HepG2 (cell line): ENCODE measurements around the gene P3H2. TPM values are rescaled to one million over a fixed set of nuclear protein-coding genes. Genes with fewer than 3 reads are reported as not detected.

ENCODE experiments used
- ATAC-seq: fragments of 200-7000 bp; cut with Tn5 transposase; 3 replicates; pipeline ENCODE4 v1.9.1; 2020; ENCODE audit warnings: mild to moderate bottlenecking, moderate library complexity
- BruUV-seq: library from RNA; stranded (reverse); fragments of 400-500 nt; replicated peaks from 2 replicates; lab custom pipeline; 2021; lab: Mats Ljungman, UMichigan
- CTCF ChIA-PET: fragments of 300-600 bp; formaldehyde crosslinking; extraction: SDS; loops from one replicate; lab custom pipeline; 2021; ENCODE audit warnings: low total read pairs, inconsistent platforms, low intra/inter-chr PET ratio; lab: Yijun Ruan, JAX
- POLR2A ChIA-PET: fragments of 350-600 bp; sonication (Branson Sonifier 250); formaldehyde crosslinking; loops from one replicate; lab custom pipeline; 2020; ENCODE audit warnings: antibody characterized with exemption, inconsistent platforms; lab: Yijun Ruan, JAX
- DNase-seq: peaks from one replicate; pipeline ENCODE4 v3.0.0-alpha.2; 2015; ENCODE audit warnings: low spot score
- FAIRE-seq: peaks from 3 replicates; lab custom pipeline; 2011; peaks lifted over from hg19 to GRCh38; lab: Jason Lieb, UNC
- H2AFZ ChIP-seq: one replicate; pipeline ENCODE4 v1.6.1; 2011; ENCODE audit warnings: low read length, inconsistent platforms
- H3K27ac ChIP-seq: fragments of 300-600 bp; 3 replicates; pipeline ENCODE4 v1.8.0; 2011; ENCODE audit warnings: mixed run types, mild to moderate bottlenecking, mixed read lengths, low read length, inconsistent platforms; ENCODE audit not compliant: insufficient read depth; ENCODE audit errors: extremely low read length
- H3K27me3 ChIP-seq, 2 experiments: fragments of 200-600 bp in 1 of 2; 2 replicates in 1 of 2; 3 replicates in 1 of 2; pipeline versions ENCODE4 v1.6.0 to v1.8.0; 2011; ENCODE audit warnings: low read length in 2 of 2, mild to moderate bottlenecking in 2 of 2, moderate library complexity in 2 of 2, inconsistent platforms in 1 of 2; ENCODE audit not compliant: insufficient read depth in 2 of 2, control insufficient read depth in 1 of 2
- H3K36me3 ChIP-seq, 2 experiments: fragments of 200-600 bp in 1 of 2; replicated peaks in 1 of 2; 2 replicates in 1 of 2; 3 replicates in 1 of 2; pipeline versions ENCODE4 v1.5.1 to v1.8.0; 2011; ENCODE audit warnings: low read length in 2 of 2, inconsistent platforms in 1 of 2; ENCODE audit not compliant: insufficient read depth in 2 of 2, control insufficient read depth in 1 of 2
- H3K4me1 ChIP-seq: 2 replicates; pipeline ENCODE4 v1.5.1; 2012; ENCODE audit warnings: low read length, inconsistent platforms; ENCODE audit not compliant: insufficient read depth
- H3K4me2 ChIP-seq: 2 replicates; pipeline ENCODE4 v1.6.0; 2011; ENCODE audit warnings: low read depth, low read length, inconsistent platforms
- H3K4me3 ChIP-seq, 3 experiments: fragments of 200-600 bp in 1 of 3; sonication (generic), shearing (Covaris generic) in 1 of 3; replicated peaks in 1 of 3; 2 replicates each; pipeline ENCODE4 v1.5.1; 2011 to 2016; ENCODE audit warnings: low read length in 3 of 3, inconsistent platforms in 2 of 3, low read depth in 2 of 3, mild to moderate bottlenecking in 2 of 3, control low read depth in 1 of 3, mixed read lengths in 1 of 3; ENCODE audit not compliant: insufficient read depth in 1 of 3
- H3K79me2 ChIP-seq: one replicate; pipeline ENCODE4 v1.6.1; 2011; ENCODE audit warnings: low read length, inconsistent platforms; ENCODE audit not compliant: insufficient read depth
- H3K9ac ChIP-seq: 2 replicates; pipeline ENCODE4 v1.6.0; 2011; ENCODE audit warnings: mild to moderate bottlenecking, low read depth, low read length, inconsistent platforms; ENCODE audit not compliant: insufficient read depth
- H3K9me3 ChIP-seq: 2 replicates; pipeline ENCODE4 v1.5.1; 2012; ENCODE audit warnings: mild to moderate bottlenecking, low read length
- H4K20me1 ChIP-seq: 2 replicates; pipeline ENCODE4 v1.6.0; 2011; ENCODE audit warnings: inconsistent platforms, mild to moderate bottlenecking, low read length, moderate library complexity; ENCODE audit not compliant: insufficient read depth
- FOSL2 ChIP-seq: sonication (generic); formaldehyde crosslinking; IDR thresholded peaks from 2 replicates; pipeline ENCODE4 v1.4.0; 2020; ENCODE audit warnings: missing genetic modification reagents
- NR2C2 ChIP-seq: sonication (generic); formaldehyde crosslinking; IDR thresholded peaks from 2 replicates; pipeline ENCODE4 v1.4.0; 2020; ENCODE audit warnings: missing genetic modification reagents, mild to moderate bottlenecking, moderate library complexity, borderline replicate concordance
- PRMT3 ChIP-seq: sonication (generic); formaldehyde crosslinking; IDR thresholded peaks from 2 replicates; pipeline ENCODE4 v1.8.1; 2022; ENCODE audit warnings: low read depth, mild to moderate bottlenecking, moderate library complexity, missing genetic modification reagents, borderline replicate concordance
- RFXAP ChIP-seq: sonication (generic); formaldehyde crosslinking; IDR thresholded peaks from 2 replicates; pipeline ENCODE4 v1.4.0; 2020; ENCODE audit warnings: missing genetic modification reagents, borderline replicate concordance
- TBX2 ChIP-seq: sonication (generic); formaldehyde crosslinking; IDR thresholded peaks from 2 replicates; pipeline ENCODE4 v1.5.0; 2020; ENCODE audit warnings: missing genetic modification reagents, mild to moderate bottlenecking, borderline replicate concordance
- ZNF337 ChIP-seq: sonication (generic); formaldehyde crosslinking; IDR thresholded peaks from 2 replicates; pipeline ENCODE4 v1.5.1; 2020; ENCODE audit warnings: missing genetic modification reagents, low read depth, mild to moderate bottlenecking, borderline replicate concordance
- ZNF34 ChIP-seq: sonication (generic); formaldehyde crosslinking; IDR thresholded peaks from 2 replicates; pipeline ENCODE4 v1.4.0; 2020; ENCODE audit warnings: mild to moderate bottlenecking, missing genetic modification reagents, borderline replicate concordance
- ZNF501 ChIP-seq: sonication (generic); formaldehyde crosslinking; IDR thresholded peaks from 2 replicates; pipeline ENCODE4 v1.5.1; 2020; ENCODE audit warnings: mild to moderate bottlenecking, moderate library complexity, missing genetic modification reagents
- ZNF557 ChIP-seq: sonication (generic); formaldehyde crosslinking; IDR thresholded peaks from 2 replicates; pipeline ENCODE4 v1.4.0; 2020; ENCODE audit warnings: missing genetic modification reagents
- ZNF567 ChIP-seq: sonication (generic); formaldehyde crosslinking; IDR thresholded peaks from 2 replicates; pipeline ENCODE4 v1.8.1; 2023; ENCODE audit warnings: mild to moderate bottlenecking, missing genetic modification reagents, borderline replicate concordance
- ZNF749 ChIP-seq: sonication (generic); formaldehyde crosslinking; IDR thresholded peaks from 2 replicates; pipeline ENCODE4 v1.8.0; 2022; ENCODE audit warnings: mild to moderate bottlenecking, missing genetic modification reagents, moderate library complexity, borderline replicate concordance
- WGBS: methylation state at CpG from one replicate; pipeline ENCODE4 v1.1.6; 2017; ENCODE audit warnings: low lambda C conversion rate; 5-methylcytosine and 5-hydroxymethylcytosine counted together
- in situ Hi-C: cut with HindIII; loops from 2 replicates; pipeline ENCODE4 v1.10.0; 2017; ENCODE audit warnings: low pct_unique_long_range_greater_than_20kb; ENCODE audit not compliant: extremely low pct_ligation_motif_present
- intact Hi-C: fragments of 100-400 bp; cut with micrococcal nuclease; formaldehyde crosslinking; loops from one replicate; pipeline ENCODE4 v1.10.0; 2022; ENCODE audit not compliant: unreplicated experiment
- polyA plus RNA-seq, 8 experiments: library from polyadenylated mRNA; depleted of rRNA in 3 of 8; stranded (reverse) in 7 of 8; unstranded in 1 of 8; fragments of >200 nt; fragmentation: Illumina TruSeq in 4 of 8; extraction: Trizol in 4 of 8; gene quantifications; 2 replicates each; pipeline versions ENCODE4 v1.2.1 to v1.2.3, GENCODE V29; 2011 to 2016; ENCODE audit warnings: low read depth in 4 of 8, missing spikeins in 1 of 8, mixed read lengths in 1 of 8; ENCODE audit not compliant: insufficient read depth in 1 of 8
- total RNA-seq, 5 experiments: library from RNA; depleted of rRNA; stranded (reverse); fragments of >200 nt; fragmentation: Illumina TruSeq; extraction: Trizol; gene quantifications; 2 replicates each; pipeline ENCODE4 v1.2.3, GENCODE V29; 2016; ENCODE audit warnings: low read depth in 1 of 5
- TF ChIP-seq, protein P1 (sequence below): sonication (generic); formaldehyde crosslinking; IDR thresholded peaks from 2 replicates; pipeline ENCODE4 v1.5.0; 2020; ENCODE audit warnings: missing genetic modification reagents
- TF ChIP-seq, protein P2 (sequence below): sonication (generic); formaldehyde crosslinking; IDR thresholded peaks from 2 replicates; pipeline ENCODE4 v1.8.1; 2022; ENCODE audit warnings: low read depth, mild to moderate bottlenecking, missing genetic modification reagents
- TF ChIP-seq, protein P3 (sequence below): sonication (generic); formaldehyde crosslinking; conservative IDR thresholded peaks from 2 replicates; pipeline ENCODE4 v1.8.0; 2022; ENCODE audit warnings: missing genetic modification reagents
- TF ChIP-seq, protein P4 (sequence below): sonication (generic); formaldehyde crosslinking; IDR thresholded peaks from 2 replicates; pipeline ENCODE4 v1.8.0; 2022; ENCODE audit warnings: mild to moderate bottlenecking, missing genetic modification reagents, moderate library complexity

P3H2 gene
- total and polyA plus RNA-seq, 2 of the 13 experiments (the other 11 are each of a cell fraction or from before 2014, with no cell fraction given), result not detected

DNA sequence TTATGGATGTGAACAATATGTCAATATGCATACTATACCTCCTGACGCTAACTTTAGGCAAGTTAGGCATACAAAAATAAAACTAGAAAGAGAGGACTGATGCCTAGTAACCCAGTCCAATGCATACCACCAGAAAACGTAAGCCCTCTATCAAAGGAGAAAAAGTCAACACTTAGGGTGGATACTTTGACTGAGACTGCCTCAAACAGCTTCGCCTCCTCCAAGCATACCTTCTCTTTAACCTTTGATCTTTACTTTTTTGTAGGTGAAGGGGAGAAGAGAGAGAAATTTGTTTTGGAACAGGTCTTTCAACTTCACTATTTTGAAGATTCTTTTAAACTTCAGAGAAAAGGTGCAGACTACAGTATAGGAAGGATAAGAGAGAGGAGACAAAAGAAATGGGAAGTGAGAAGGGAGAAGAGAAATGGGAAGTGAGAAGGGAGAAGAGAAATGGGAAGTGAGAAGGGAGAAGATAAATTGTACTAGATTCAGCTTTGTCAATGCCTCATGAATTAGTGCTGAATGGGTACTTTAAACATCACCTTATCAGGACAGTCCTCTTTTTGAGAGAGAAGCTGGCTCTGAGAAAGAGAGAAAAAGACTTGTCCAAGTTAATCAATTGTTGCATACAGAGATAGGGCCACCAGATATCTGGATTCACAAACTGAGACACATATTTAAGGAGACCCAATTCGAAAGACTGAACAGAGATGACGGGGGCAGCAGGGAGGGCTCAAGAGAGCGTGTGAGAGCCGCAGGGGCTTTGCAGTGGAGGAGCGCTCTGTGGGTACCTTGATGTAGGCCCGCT, 1.0 kb downstream of the P3H2 start:
- H3K9ac ChIP-seq, result no peak overlapping the region
- H3K27me3 ChIP-seq, result peaks cover 0 to 17% of the 10 kb centered on the region in 2 experiments; a peak in 4 of 5 replicates
- in situ Hi-C loops, result no loop called here
- no peak for TF ChIP-seq ZNF501
- TF ChIP-seq, protein P1, sequence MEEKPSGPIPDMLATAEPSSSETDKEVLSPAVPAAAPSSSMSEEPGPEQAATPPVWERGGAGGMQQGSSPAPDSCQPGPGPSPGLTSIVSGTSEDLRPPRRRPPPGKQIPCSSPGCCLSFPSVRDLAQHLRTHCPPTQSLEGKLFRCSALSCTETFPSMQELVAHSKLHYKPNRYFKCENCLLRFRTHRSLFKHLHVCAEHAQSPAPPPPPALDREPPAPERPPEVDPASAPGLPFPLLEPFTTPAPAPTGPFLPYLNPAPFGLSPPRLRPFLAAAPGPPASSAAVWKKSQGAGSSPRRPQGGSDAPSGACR, result no peak
- TF ChIP-seq, protein P2, sequence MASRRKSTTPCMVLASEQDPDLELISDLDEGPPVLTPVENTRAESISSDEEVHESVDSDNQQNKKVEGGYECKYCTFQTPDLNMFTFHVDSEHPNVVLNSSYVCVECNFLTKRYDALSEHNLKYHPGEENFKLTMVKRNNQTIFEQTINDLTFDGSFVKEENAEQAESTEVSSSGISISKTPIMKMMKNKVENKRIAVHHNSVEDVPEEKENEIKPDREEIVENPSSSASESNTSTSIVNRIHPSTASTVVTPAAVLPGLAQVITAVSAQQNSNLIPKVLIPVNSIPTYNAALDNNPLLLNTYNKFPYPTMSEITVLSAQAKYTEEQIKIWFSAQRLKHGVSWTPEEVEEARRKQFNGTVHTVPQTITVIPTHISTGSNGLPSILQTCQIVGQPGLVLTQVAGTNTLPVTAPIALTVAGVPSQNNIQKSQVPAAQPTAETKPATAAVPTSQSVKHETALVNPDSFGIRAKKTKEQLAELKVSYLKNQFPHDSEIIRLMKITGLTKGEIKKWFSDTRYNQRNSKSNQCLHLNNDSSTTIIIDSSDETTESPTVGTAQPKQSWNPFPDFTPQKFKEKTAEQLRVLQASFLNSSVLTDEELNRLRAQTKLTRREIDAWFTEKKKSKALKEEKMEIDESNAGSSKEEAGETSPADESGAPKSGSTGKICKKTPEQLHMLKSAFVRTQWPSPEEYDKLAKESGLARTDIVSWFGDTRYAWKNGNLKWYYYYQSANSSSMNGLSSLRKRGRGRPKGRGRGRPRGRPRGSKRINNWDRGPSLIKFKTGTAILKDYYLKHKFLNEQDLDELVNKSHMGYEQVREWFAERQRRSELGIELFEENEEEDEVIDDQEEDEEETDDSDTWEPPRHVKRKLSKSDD (CRISPR knock-in tag), result no peak
- TF ChIP-seq ZNF749 (CRISPR knock-in tag), result no peak
- no peak for TF ChIP-seq ZNF567
- TF ChIP-seq, protein P3, sequence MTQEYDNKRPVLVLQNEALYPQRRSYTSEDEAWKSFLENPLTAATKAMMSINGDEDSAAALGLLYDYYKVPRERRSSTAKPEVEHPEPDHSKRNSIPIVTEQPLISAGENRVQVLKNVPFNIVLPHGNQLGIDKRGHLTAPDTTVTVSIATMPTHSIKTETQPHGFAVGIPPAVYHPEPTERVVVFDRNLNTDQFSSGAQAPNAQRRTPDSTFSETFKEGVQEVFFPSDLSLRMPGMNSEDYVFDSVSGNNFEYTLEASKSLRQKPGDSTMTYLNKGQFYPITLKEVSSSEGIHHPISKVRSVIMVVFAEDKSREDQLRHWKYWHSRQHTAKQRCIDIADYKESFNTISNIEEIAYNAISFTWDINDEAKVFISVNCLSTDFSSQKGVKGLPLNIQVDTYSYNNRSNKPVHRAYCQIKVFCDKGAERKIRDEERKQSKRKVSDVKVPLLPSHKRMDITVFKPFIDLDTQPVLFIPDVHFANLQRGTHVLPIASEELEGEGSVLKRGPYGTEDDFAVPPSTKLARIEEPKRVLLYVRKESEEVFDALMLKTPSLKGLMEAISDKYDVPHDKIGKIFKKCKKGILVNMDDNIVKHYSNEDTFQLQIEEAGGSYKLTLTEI (CRISPR knock-in tag), result no peak
- TF ChIP-seq NR2C2 (CRISPR knock-in tag), result no peak
- no peak for TF ChIP-seq ZNF557 (CRISPR knock-in tag)
- no peak for TF ChIP-seq ZNF34 (CRISPR knock-in tag)
- TF ChIP-seq PRMT3 (CRISPR knock-in tag), result no peak
- no peak for TF ChIP-seq ZNF337 (CRISPR knock-in tag)
- TF ChIP-seq FOSL2 (CRISPR knock-in tag), result no peak
- TF ChIP-seq TBX2 (CRISPR knock-in tag), result no peak
- no peak for TF ChIP-seq RFXAP
- TF ChIP-seq, protein P4, sequence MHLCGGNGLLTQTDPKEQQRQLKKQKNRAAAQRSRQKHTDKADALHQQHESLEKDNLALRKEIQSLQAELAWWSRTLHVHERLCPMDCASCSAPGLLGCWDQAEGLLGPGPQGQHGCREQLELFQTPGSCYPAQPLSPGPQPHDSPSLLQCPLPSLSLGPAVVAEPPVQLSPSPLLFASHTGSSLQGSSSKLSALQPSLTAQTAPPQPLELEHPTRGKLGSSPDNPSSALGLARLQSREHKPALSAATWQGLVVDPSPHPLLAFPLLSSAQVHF, result no peak
- H3K4me3 ChIP-seq, result peak overlapping the region; percentile 58 to 70 (median 65); a peak in 4 of 6 replicates
- no peaks in the 10 kb centered on the region for H3K79me2 ChIP-seq
- intact Hi-C loops, result loop anchor here (2.0 to 10.0 kb wide), 3 partner anchors 75 to 265 kb away; partner anchors contain the start of gene CLDN16
- ChIA-PET CTCF (no interaction called here), POLR2A (no interaction called here)
- H4K20me1 ChIP-seq, result no peaks in the 10 kb centered on the region
- H3K4me2 ChIP-seq, result peak overlapping the region; percentile 70
- no peaks in the 10 kb centered on the region for H3K36me3 ChIP-seq
- ATAC-seq (no peak), DNase-seq (no peak), FAIRE-seq (no peak)
- no peak overlapping the region for H2AFZ ChIP-seq
- WGBS, result 41% methylated on average over 9 of the region's 9 CpGs
- no peak overlapping the region for H3K27ac ChIP-seq
- H3K4me1 ChIP-seq, result no peaks in the 10 kb centered on the region
- H3K9me3 ChIP-seq, result no peaks in the 10 kb centered on the region
- no TSS peak for BruUV-seq
